ENCODE data around the gene ATMIN.

GRCh38 chr16:81006211-81006812, 29.3 kb upstream of the ATMIN start:
- TF ChIP-seq CTCF (IDR thresholded peaks at IDR 0.05) (no peak), POLR2A (IDR thresholded peaks at IDR 0.05) (no peak)
